Epithelial cell of esophagus (primary cell): ENCODE results near the gene RARRES1.
A peak's percentile ranks its signal among the peaks of the same experiment; 100 is the strongest.

Source experiments
- DNase-seq: peaks from one replicate; pipeline ENCODE4 v3.0.0; 2010; ENCODE audit warnings: low read depth
- H3K4me3 ChIP-seq: 2 replicates; pipeline ENCODE4 v1.5.1; 2011; ENCODE audit warnings: mild to moderate bottlenecking, low read length, control low read depth
- CTCF ChIP-seq: IDR thresholded peaks from 2 replicates; pipeline ENCODE4 v1.5.1; 2011; ENCODE audit warnings: low read depth, mild to moderate bottlenecking, low read length, control low read depth, inconsistent platforms; ENCODE audit not compliant: insufficient read depth; ENCODE audit errors: missing control alignments

Gene RARRES1

GRCh38 chr3:158770741-158771350, 38.6 kb upstream of the RARRES1 start:
- DNase-seq = no peak
- TF ChIP-seq CTCF = no peak
- H3K4me3 ChIP-seq = no peak overlapping the region

GRCh38 chr3:158769952-158770740, 37.9 kb upstream of the RARRES1 start:
- DNase-seq = peak; percentile 71
- TF ChIP-seq CTCF = no peak
- no peak overlapping the region for H3K4me3 ChIP-seq

- no peak for DNase-seq
- no peak for TF ChIP-seq CTCF
- no peak overlapping the region for H3K4me3 ChIP-seq
Observed at GRCh38 chr3:158769549-158769948, 37.3 kb upstream of the RARRES1 start.

- H3K4me3 ChIP-seq = no peak overlapping the region
- no peak for TF ChIP-seq CTCF
- peak; percentile 60 for DNase-seq
Observed at GRCh38 chr3:158768881-158769543, 36.8 kb upstream of the RARRES1 start.

- no peak for TF ChIP-seq CTCF
- H3K4me3 ChIP-seq = no peak overlapping the region
- DNase-seq = peak; percentile 50
Observed at GRCh38 chr3:158768361-158768787, 36.1 kb upstream of the RARRES1 start.

- no peak overlapping the region for H3K4me3 ChIP-seq
- no peak for TF ChIP-seq CTCF
- peak; percentile 79 for DNase-seq
Observed at GRCh38 chr3:158766364-158766763, 34.1 kb upstream of the RARRES1 start.
